ENCODE measurements around the gene JAML. TPM values are rescaled to one million over a fixed set of nuclear protein-coding genes. Genes with fewer than 3 reads are reported as not detected.

JAML gene
- polyA plus RNA-seq, 1 donor from 2014 or later = 0.28 TPM

GRCh38 chr11:118180300-118180703 is 44.5 kb downstream of the JAML start:
- peak; percentile 84 for TF ChIP-seq MXI1 (conservative IDR thresholded peaks at IDR 0.05; ENCODE audit: poor library complexity, severe bottlenecking)
- TF ChIP-seq RAD21 (conservative IDR thresholded peaks at IDR 0.05) = no peak
- peak; percentile 11 for TF ChIP-seq POLR2AphosphoS5 (IDR thresholded peaks at IDR 0.05)
- peak; percentile 47 for TF ChIP-seq CTCF (IDR thresholded peaks at IDR 0.05; ENCODE audit: poor library complexity, severe bottlenecking)
- H3K9ac ChIP-seq (ENCODE audit: low read length) = peak overlapping the region; percentile 43

GRCh38 chr11:118176778-118177134 is 48.1 kb downstream of the JAML start:
- Histone ChIP-seq H3K79me2 (replicated peaks; ENCODE audit: insufficient read depth, low read length) (no peaks in the 10 kb centered on the region), H3K9me3 (ENCODE audit: low read length) (no peaks in the 10 kb centered on the region), H3K9me2 (ENCODE audit: insufficient read depth, low read length) (no peaks in the 10 kb centered on the region), H3K36me3 (ENCODE audit: insufficient read depth, low read length) (no peaks in the 10 kb centered on the region), H3F3A (ENCODE audit: insufficient read depth, low read length, poor library complexity, severe bottlenecking) (no peaks in the 10 kb centered on the region), H3K4me2 (ENCODE audit: low read length) (no peak overlapping the region), H3K9ac (ENCODE audit: low read length) (no peak overlapping the region), H3K27me3 (ENCODE audit: insufficient read depth, low read depth, low read length) (no peaks in the 10 kb centered on the region), H2AFZ (ENCODE audit: low read depth, low read length) (no peak overlapping the region), H3K27ac (ENCODE audit: low read length) (no peak overlapping the region), H4K20me1 (ENCODE audit: insufficient read depth) (no peaks in the 10 kb centered on the region), H3K4me3 (ENCODE audit: low read length) (peak overlapping the region; percentile 68)
- TF ChIP-seq RAD21 (conservative IDR thresholded peaks at IDR 0.05) (no peak), REST (IDR thresholded peaks at IDR 0.05; ENCODE audit: borderline replicate concordance) (no peak), TAF1 (IDR thresholded peaks at IDR 0.05; ENCODE audit: low read depth) (no peak), CTCF (IDR thresholded peaks at IDR 0.05; ENCODE audit: poor library complexity, severe bottlenecking) (no peak), POLR2AphosphoS5 (IDR thresholded peaks at IDR 0.05) (no peak), MXI1 (conservative IDR thresholded peaks at IDR 0.05; ENCODE audit: poor library complexity, severe bottlenecking) (no peak), EP300 (conservative IDR thresholded peaks at IDR 0.05; ENCODE audit: poor library complexity, severe bottlenecking) (no peak), EZH2 (IDR thresholded peaks at IDR 0.05; ENCODE audit: borderline replicate concordance, insufficient read depth, low read length, poor library complexity, severe bottlenecking) (no peak), SMC3 (conservative IDR thresholded peaks at IDR 0.05; ENCODE audit: poor library complexity) (no peak)

More at GRCh38 chr11:118180300-118180703, 44.5 kb downstream of the JAML start:
- H3K9me3 ChIP-seq (ENCODE audit: low read length) = no peaks in the 10 kb centered on the region
- H3K27me3 ChIP-seq (ENCODE audit: insufficient read depth, low read depth, low read length) = no peaks in the 10 kb centered on the region
- H3K9me2 ChIP-seq (ENCODE audit: insufficient read depth, low read length) = no peaks in the 10 kb centered on the region
- no peaks in the 10 kb centered on the region for H3K36me3 ChIP-seq (ENCODE audit: insufficient read depth, low read length)
- H3K4me2 ChIP-seq (ENCODE audit: low read length) = no peak overlapping the region
- no peak overlapping the region for H2AFZ ChIP-seq (ENCODE audit: low read depth, low read length)
- H3F3A ChIP-seq (ENCODE audit: insufficient read depth, low read length, poor library complexity, severe bottlenecking) = no peaks in the 10 kb centered on the region
- H3K4me3 ChIP-seq (ENCODE audit: low read length) = peak overlapping the region; percentile 55
- H3K79me2 ChIP-seq (replicated peaks; ENCODE audit: insufficient read depth, low read length) = no peaks in the 10 kb centered on the region
- no peak overlapping the region for H3K27ac ChIP-seq (ENCODE audit: low read length)
- no peaks in the 10 kb centered on the region for H4K20me1 ChIP-seq (ENCODE audit: insufficient read depth)

All from neural cell (in vitro differentiated cells).